ENCODE measurements around the gene BCAM. TPM values are rescaled to one million over a fixed set of nuclear protein-coding genes. Genes with fewer than 3 reads are reported as not detected.

Gene BCAM, protein sequence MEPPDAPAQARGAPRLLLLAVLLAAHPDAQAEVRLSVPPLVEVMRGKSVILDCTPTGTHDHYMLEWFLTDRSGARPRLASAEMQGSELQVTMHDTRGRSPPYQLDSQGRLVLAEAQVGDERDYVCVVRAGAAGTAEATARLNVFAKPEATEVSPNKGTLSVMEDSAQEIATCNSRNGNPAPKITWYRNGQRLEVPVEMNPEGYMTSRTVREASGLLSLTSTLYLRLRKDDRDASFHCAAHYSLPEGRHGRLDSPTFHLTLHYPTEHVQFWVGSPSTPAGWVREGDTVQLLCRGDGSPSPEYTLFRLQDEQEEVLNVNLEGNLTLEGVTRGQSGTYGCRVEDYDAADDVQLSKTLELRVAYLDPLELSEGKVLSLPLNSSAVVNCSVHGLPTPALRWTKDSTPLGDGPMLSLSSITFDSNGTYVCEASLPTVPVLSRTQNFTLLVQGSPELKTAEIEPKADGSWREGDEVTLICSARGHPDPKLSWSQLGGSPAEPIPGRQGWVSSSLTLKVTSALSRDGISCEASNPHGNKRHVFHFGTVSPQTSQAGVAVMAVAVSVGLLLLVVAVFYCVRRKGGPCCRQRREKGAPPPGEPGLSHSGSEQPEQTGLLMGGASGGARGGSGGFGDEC
- total RNA-seq (2014; rRNA removed; shearing (Covaris generic)) (not detected in 2 replicates), total RNA-seq (2022) (not detected in 2 replicates), Bru-seq, nascent RNA (not detected), BruChase-seq, experiment 1, labeled RNA remaining after a 6-hour chase (percentile 14 among the genes with signal in this experiment), BruChase-seq, experiment 2, labeled RNA remaining after a 2-hour chase (percentile 12 among the genes with signal in this experiment)
- long read RNA-seq: 0 reads

DNA sequence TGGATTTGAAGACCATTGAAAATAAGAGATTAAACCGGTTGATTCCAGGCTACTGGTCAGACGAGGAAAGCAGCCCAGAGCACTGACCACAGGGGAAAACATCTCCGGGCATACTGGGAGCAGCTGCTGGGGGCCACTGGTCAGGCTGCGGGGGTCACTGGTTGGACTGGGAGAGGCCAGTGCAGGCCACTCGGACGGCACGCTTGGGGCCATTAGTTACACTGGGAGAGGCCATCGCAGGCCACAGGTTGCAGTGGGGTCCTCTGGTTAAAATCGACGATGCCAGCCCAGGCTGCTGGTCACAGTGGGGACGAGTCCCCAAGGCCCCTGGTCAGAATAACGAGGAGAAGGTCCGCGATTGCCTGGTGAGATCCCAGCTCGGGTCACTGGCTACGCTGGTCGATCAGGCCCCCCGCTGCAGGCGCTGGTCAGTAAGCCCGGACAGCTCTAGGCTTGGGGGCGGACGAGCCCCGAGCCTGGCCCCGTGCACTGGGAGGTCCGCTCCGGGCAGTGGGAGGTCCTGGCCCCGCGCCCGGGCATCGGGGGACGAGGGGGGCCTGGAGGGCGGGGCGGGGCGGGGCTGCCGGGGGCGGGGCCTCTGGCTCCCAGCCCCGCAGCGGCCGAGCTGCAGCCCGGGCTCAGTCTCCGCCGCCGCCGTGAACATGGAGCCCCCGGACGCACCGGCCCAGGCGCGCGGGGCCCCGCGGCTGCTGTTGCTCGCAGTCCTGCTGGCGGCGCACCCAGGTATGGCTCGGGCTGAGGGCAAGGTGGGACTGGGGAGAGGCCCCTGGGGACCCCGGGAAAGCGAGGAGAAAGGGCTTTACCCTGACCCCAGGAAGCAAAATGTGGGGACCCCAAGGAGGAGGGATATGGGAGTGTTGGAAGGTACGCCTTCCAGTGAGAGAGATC lies at the start of gene BCAM:
TSS of gene BCAM (plus strand) at position 641 of the 909 bp plus-strand sequence. CDS start at position 663, 22 bp downstream.
- no peaks in the 10 kb centered on the region for H4K20me1 ChIP-seq (ENCODE audit: insufficient read depth, low read length)
- H3K4me1 ChIP-seq (ENCODE audit: insufficient read depth, low read length, poor library complexity, severe bottlenecking): no peaks in the 10 kb centered on the region
- no peak within 1 kb of the TSS for H3K4me2 ChIP-seq (ENCODE audit: low read length)
- intact Hi-C loops (cut with micrococcal nuclease; ENCODE audit: unreplicated experiment): no loop called here
- H3K9me3 ChIP-seq (ENCODE audit: low read length): no peaks in the 10 kb centered on the region
- ChIA-PET POLR2A (no interaction called here), CTCF (ENCODE audit: unreplicated experiment) (interaction anchor here (0.6 kb wide), 1 partner anchor 115 kb away, joined by 4 read pairs; no protein-coding TSS in a partner anchor)
- no peaks in the 10 kb centered on the region for H3K36me3 ChIP-seq (ENCODE audit: insufficient read depth, low read length)
- no peak for TF ChIP-seq EZH2phosphoT487 (IDR thresholded peaks at IDR 0.05; ENCODE audit: borderline replicate concordance, low read depth, low read length)
- TF ChIP-seq, protein P1, sequence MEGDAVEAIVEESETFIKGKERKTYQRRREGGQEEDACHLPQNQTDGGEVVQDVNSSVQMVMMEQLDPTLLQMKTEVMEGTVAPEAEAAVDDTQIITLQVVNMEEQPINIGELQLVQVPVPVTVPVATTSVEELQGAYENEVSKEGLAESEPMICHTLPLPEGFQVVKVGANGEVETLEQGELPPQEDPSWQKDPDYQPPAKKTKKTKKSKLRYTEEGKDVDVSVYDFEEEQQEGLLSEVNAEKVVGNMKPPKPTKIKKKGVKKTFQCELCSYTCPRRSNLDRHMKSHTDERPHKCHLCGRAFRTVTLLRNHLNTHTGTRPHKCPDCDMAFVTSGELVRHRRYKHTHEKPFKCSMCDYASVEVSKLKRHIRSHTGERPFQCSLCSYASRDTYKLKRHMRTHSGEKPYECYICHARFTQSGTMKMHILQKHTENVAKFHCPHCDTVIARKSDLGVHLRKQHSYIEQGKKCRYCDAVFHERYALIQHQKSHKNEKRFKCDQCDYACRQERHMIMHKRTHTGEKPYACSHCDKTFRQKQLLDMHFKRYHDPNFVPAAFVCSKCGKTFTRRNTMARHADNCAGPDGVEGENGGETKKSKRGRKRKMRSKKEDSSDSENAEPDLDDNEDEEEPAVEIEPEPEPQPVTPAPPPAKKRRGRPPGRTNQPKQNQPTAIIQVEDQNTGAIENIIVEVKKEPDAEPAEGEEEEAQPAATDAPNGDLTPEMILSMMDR (conservative IDR thresholded peaks at IDR 0.05; ENCODE audit: low read length): no peak
- no peaks in the 10 kb centered on the region for H3K9me2 ChIP-seq (ENCODE audit: insufficient read depth, low read length)
- no peaks in the 10 kb centered on the region for H3K79me2 ChIP-seq (ENCODE audit: insufficient read depth, low read depth, low read length)
- no peak within 1 kb of the TSS for H3K4me3 ChIP-seq (ENCODE audit: low read depth, low read length, poor library complexity, severe bottlenecking)
- DNase-seq (ENCODE audit: low spot score): no peak
- BruUV-seq (replicated peaks): no TSS peak
- H2AFZ ChIP-seq (ENCODE audit: low read length): no peak within 1 kb of the TSS
- H3K27ac ChIP-seq (ENCODE audit: low read depth, low read length, poor library complexity, severe bottlenecking): no peak within 1 kb of the TSS

DNA sequence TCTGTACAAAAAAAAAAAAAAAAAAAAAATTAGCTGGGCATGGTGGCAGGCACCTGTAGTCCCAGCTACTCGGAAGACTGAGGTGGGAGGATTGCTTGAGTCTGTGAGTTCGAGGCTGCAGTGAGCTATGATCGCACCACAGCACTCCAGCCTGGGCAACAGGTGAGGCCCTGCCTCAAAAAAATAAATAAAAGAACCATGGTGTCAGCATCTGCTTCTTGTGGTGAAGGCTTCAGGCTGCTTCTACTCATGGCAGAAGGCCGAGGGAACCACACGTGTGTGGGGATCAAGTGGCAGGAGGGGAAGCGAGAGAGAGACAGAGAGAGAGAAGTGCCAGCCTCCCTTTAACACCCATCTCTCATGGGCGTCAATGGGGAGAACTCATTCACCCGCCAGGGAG lies 46.9 kb upstream of the BCAM start:
- Histone ChIP-seq H3K4me1 (ENCODE audit: insufficient read depth, low read length, poor library complexity, severe bottlenecking) (no peaks in the 10 kb centered on the region), H3K4me3 (ENCODE audit: low read depth, low read length, poor library complexity, severe bottlenecking) (no peak overlapping the region), H3K27ac (ENCODE audit: low read depth, low read length, poor library complexity, severe bottlenecking) (no peak overlapping the region), H2AFZ (ENCODE audit: low read length) (no peak overlapping the region), H3K9me3 (ENCODE audit: low read length) (no peaks in the 10 kb centered on the region), H3K79me2 (ENCODE audit: insufficient read depth, low read depth, low read length) (no peaks in the 10 kb centered on the region), H4K20me1 (ENCODE audit: insufficient read depth, low read length) (no peaks in the 10 kb centered on the region), H3K4me2 (ENCODE audit: low read length) (no peak overlapping the region), H3K9me2 (ENCODE audit: insufficient read depth, low read length) (no peaks in the 10 kb centered on the region), H3K36me3 (ENCODE audit: insufficient read depth, low read length) (peaks cover 45% of the 10 kb centered on the region)
- intact Hi-C loops (cut with micrococcal nuclease; ENCODE audit: unreplicated experiment): no loop called here
- BruUV-seq (replicated peaks): no TSS peak
- TF ChIP-seq, protein P1 (conservative IDR thresholded peaks at IDR 0.05; ENCODE audit: low read length): no peak
- no peak for TF ChIP-seq EZH2phosphoT487 (IDR thresholded peaks at IDR 0.05; ENCODE audit: borderline replicate concordance, low read depth, low read length)
- ChIA-PET CTCF (ENCODE audit: unreplicated experiment) (no interaction called here), POLR2A (no interaction called here)
- DNase-seq (ENCODE audit: low spot score): no peak
